NCI-H2227 (cell line): Measurements from ENCODE around the gene TMPRSS9.
"Not testable (repeated sequence)": the region's sequence is repeated elsewhere in the genome, so short reads cannot be mapped to it uniquely, and the experiment has no call there.

Experiments
- DNase-seq: peaks from one replicate; lab custom pipeline; 2025; ENCODE audit not compliant: unreplicated experiment; lab: John Stamatoyannopoulos, UW

TMPRSS9 gene

GRCh38 chr19:2341244-2341751 is 18.8 kb upstream of the TMPRSS9 start:
- DNase-seq, result no peak

- no peak for DNase-seq
Measured at GRCh38 chr19:2341982-2342381, 18.1 kb upstream of the TMPRSS9 start.

- no peak for DNase-seq
Measured at GRCh38 chr19:2342656-2343288, 17.3 kb upstream of the TMPRSS9 start.

GRCh38 chr19:2343289-2343982 is 16.6 kb upstream of the TMPRSS9 start:
- DNase-seq, result no peak

- DNase-seq, result no peak
Measured at GRCh38 chr19:2344381-2344870, 15.6 kb upstream of the TMPRSS9 start.

- DNase-seq, result no peak
Measured at GRCh38 chr19:2345076-2345475, 15.0 kb upstream of the TMPRSS9 start.

- DNase-seq, result no peak
Measured at GRCh38 chr19:2345794-2346663, 14.0 kb upstream of the TMPRSS9 start.

- not testable (repeated sequence) for DNase-seq
Measured at GRCh38 chr19:2349818-2350217, 10.2 kb upstream of the TMPRSS9 start.

- DNase-seq, result no peak
Measured at GRCh38 chr19:2350656-2351055, 9.4 kb upstream of the TMPRSS9 start.

GRCh38 chr19:2351591-2351990 is 8.5 kb upstream of the TMPRSS9 start:
- no peak for DNase-seq

GRCh38 chr19:2352121-2352520 is 7.9 kb upstream of the TMPRSS9 start:
- DNase-seq, result no peak

- DNase-seq, result no peak
Measured at GRCh38 chr19:2353159-2353886, 6.7 kb upstream of the TMPRSS9 start.

GRCh38 chr19:2353887-2354592 is 6.0 kb upstream of the TMPRSS9 start:
- no peak for DNase-seq

- no peak for DNase-seq
Measured at GRCh38 chr19:2354670-2355069, 5.4 kb upstream of the TMPRSS9 start.

GRCh38 chr19:2355168-2356035 is 4.7 kb upstream of the TMPRSS9 start:
- DNase-seq, result no peak

- no peak for DNase-seq
Measured at GRCh38 chr19:2356036-2356646, 3.9 kb upstream of the TMPRSS9 start.

GRCh38 chr19:2357279-2358206 is 2.5 kb upstream of the TMPRSS9 start:
- DNase-seq, result no peak
